ENCODE measurements around the gene CCDC157. TPM values are rescaled to one million over a fixed set of nuclear protein-coding genes. Genes with fewer than 3 reads are reported as not detected.

CCDC157 gene
- total RNA-seq, 1 donor from 2014 or later: 2.9 TPM

GRCh38 chr22:30351226-30351625 is 5.6 kb upstream of the CCDC157 start:
- intact Hi-C loops (cut with micrococcal nuclease): no loop called here
- H3K4me1 Mint-ChIP-seq: peaks cover 49% of the 10 kb centered on the region
- no peak for DNase-seq
- H3K27me3 Mint-ChIP-seq: no peaks in the 10 kb centered on the region
- H3K9me3 Mint-ChIP-seq: no peaks in the 10 kb centered on the region
- H3K27ac Mint-ChIP-seq: no peak overlapping the region
- no peak overlapping the region for H3K4me3 Mint-ChIP-seq
- peaks cover 71% of the 10 kb centered on the region for H3K36me3 Mint-ChIP-seq (ENCODE audit: low read depth)

- Mint-ChIP-seq H3K9me3 (no peaks in the 10 kb centered on the region), H3K4me3 (peak overlapping the region; percentile 95), H3K27me3 (peaks cover 2% of the 10 kb centered on the region), H3K27ac (peak overlapping the region; percentile 50), H3K4me1 (peaks cover 41% of the 10 kb centered on the region), H3K36me3 (ENCODE audit: low read depth) (peaks cover 51% of the 10 kb centered on the region)
- intact Hi-C loops (cut with micrococcal nuclease): loop anchor here (1.0 kb wide), 1 partner anchor 48 kb away; no protein-coding TSS in a partner anchor
- no peak for DNase-seq
Observed at GRCh38 chr22:30354644-30355043, 2.2 kb upstream of the CCDC157 start.

- intact Hi-C loops (cut with micrococcal nuclease): loop anchor here (2.0 kb wide), 1 partner anchor 30 kb away; the partner anchor contains the start of gene RNF215
- peaks cover 2% of the 10 kb centered on the region for H3K27me3 Mint-ChIP-seq
Observed at GRCh38 chr22:30357236-30357570, 396 bp downstream of the CCDC157 start.

GRCh38 chr22:30357650-30358215 is 926 bp downstream of the CCDC157 start:
- intact Hi-C loops (cut with micrococcal nuclease): loop anchor here (2.0 kb wide), 1 partner anchor 29 kb away; the partner anchor contains the start of gene RNF215
- peak overlapping the region; percentile 2 for H3K27ac Mint-ChIP-seq
- peak overlapping the region; percentile 95 for H3K4me3 Mint-ChIP-seq
- no peak for DNase-seq
- H3K9me3 Mint-ChIP-seq: no peaks in the 10 kb centered on the region
- peaks cover 2% of the 10 kb centered on the region for H3K27me3 Mint-ChIP-seq
- peaks cover 24% of the 10 kb centered on the region for H3K36me3 Mint-ChIP-seq (ENCODE audit: low read depth)
- H3K4me1 Mint-ChIP-seq: peaks cover 29% of the 10 kb centered on the region

More at GRCh38 chr22:30357236-30357570, 396 bp downstream of the CCDC157 start:
- H3K4me1 Mint-ChIP-seq: peaks cover 29% of the 10 kb centered on the region
- H3K9me3 Mint-ChIP-seq: no peaks in the 10 kb centered on the region
- no peak for DNase-seq
- H3K36me3 Mint-ChIP-seq (ENCODE audit: low read depth): peaks cover 29% of the 10 kb centered on the region
- H3K4me3 Mint-ChIP-seq: peak overlapping the region; percentile 95
- peak overlapping the region; percentile 85 for H3K27ac Mint-ChIP-seq

- intact Hi-C loops (cut with micrococcal nuclease): no loop called here
- peaks cover 20% of the 10 kb centered on the region for H3K36me3 Mint-ChIP-seq (ENCODE audit: low read depth)
- no peak overlapping the region for H3K27ac Mint-ChIP-seq
- peaks cover 2% of the 10 kb centered on the region for H3K27me3 Mint-ChIP-seq
- DNase-seq: no peak
- H3K4me3 Mint-ChIP-seq: no peak overlapping the region
- H3K4me1 Mint-ChIP-seq: peaks cover 29% of the 10 kb centered on the region
- no peaks in the 10 kb centered on the region for H3K9me3 Mint-ChIP-seq
Observed at GRCh38 chr22:30358541-30358940, 1.7 kb downstream of the CCDC157 start.

- Mint-ChIP-seq H3K4me3 (no peak overlapping the region), H3K9me3 (no peaks in the 10 kb centered on the region), H3K27me3 (peaks cover 2% of the 10 kb centered on the region), H3K36me3 (ENCODE audit: low read depth) (no peaks in the 10 kb centered on the region), H3K4me1 (peaks cover 6% of the 10 kb centered on the region), H3K27ac (no peak overlapping the region)
- intact Hi-C loops (cut with micrococcal nuclease): no loop called here
- no peak for DNase-seq
Observed at GRCh38 chr22:30361916-30362650, 5.3 kb downstream of the CCDC157 start.

- intact Hi-C loops (cut with micrococcal nuclease): no loop called here
- peaks cover 3% of the 10 kb centered on the region for H3K4me1 Mint-ChIP-seq
- H3K4me3 Mint-ChIP-seq: no peak overlapping the region
- no peaks in the 10 kb centered on the region for H3K9me3 Mint-ChIP-seq
- H3K36me3 Mint-ChIP-seq (ENCODE audit: low read depth): no peaks in the 10 kb centered on the region
- no peak for DNase-seq
- no peak overlapping the region for H3K27ac Mint-ChIP-seq
- H3K27me3 Mint-ChIP-seq: peaks cover 2% of the 10 kb centered on the region
Observed at GRCh38 chr22:30362651-30363281, 6.0 kb downstream of the CCDC157 start.

- DNase-seq: no peak
- Mint-ChIP-seq H3K9me3 (no peaks in the 10 kb centered on the region), H3K27me3 (no peaks in the 10 kb centered on the region), H3K36me3 (ENCODE audit: low read depth) (no peaks in the 10 kb centered on the region), H3K4me3 (no peak overlapping the region), H3K27ac (no peak overlapping the region), H3K4me1 (no peaks in the 10 kb centered on the region)
- intact Hi-C loops (cut with micrococcal nuclease): no loop called here
Observed at GRCh38 chr22:30365891-30366290, 9.1 kb downstream of the CCDC157 start.

- DNase-seq: no peak
- Mint-ChIP-seq H3K27ac (no peak overlapping the region), H3K4me1 (no peaks in the 10 kb centered on the region), H3K36me3 (ENCODE audit: low read depth) (no peaks in the 10 kb centered on the region), H3K9me3 (no peaks in the 10 kb centered on the region), H3K4me3 (no peak overlapping the region), H3K27me3 (no peaks in the 10 kb centered on the region)
- intact Hi-C loops (cut with micrococcal nuclease): no loop called here
Observed at GRCh38 chr22:30368420-30368819, 11.6 kb downstream of the CCDC157 start.

GRCh38 chr22:30370641-30371230 is 13.9 kb downstream of the CCDC157 start:
- H3K27ac Mint-ChIP-seq: no peak overlapping the region

GRCh38 chr22:30371321-30371720 is 14.5 kb downstream of the CCDC157 start:
- intact Hi-C loops (cut with micrococcal nuclease): no loop called here
- Mint-ChIP-seq H3K27ac (no peak overlapping the region), H3K36me3 (ENCODE audit: low read depth) (no peaks in the 10 kb centered on the region), H3K9me3 (no peaks in the 10 kb centered on the region), H3K4me3 (no peak overlapping the region), H3K27me3 (no peaks in the 10 kb centered on the region), H3K4me1 (no peaks in the 10 kb centered on the region)
- DNase-seq: no peak

More at GRCh38 chr22:30370641-30371230, 13.9 kb downstream of the CCDC157 start:
- Mint-ChIP-seq H3K4me1 (no peaks in the 10 kb centered on the region), H3K4me3 (no peak overlapping the region), H3K36me3 (ENCODE audit: low read depth) (no peaks in the 10 kb centered on the region), H3K9me3 (no peaks in the 10 kb centered on the region), H3K27me3 (no peaks in the 10 kb centered on the region)
- no peak for DNase-seq
- intact Hi-C loops (cut with micrococcal nuclease): no loop called here

GRCh38 chr22:30371981-30372380 is 15.2 kb downstream of the CCDC157 start:
- Mint-ChIP-seq H3K4me1 (no peaks in the 10 kb centered on the region), H3K27me3 (no peaks in the 10 kb centered on the region), H3K4me3 (no peak overlapping the region), H3K36me3 (ENCODE audit: low read depth) (no peaks in the 10 kb centered on the region), H3K9me3 (no peaks in the 10 kb centered on the region), H3K27ac (no peak overlapping the region)
- intact Hi-C loops (cut with micrococcal nuclease): no loop called here
- no peak for DNase-seq

- Mint-ChIP-seq H3K4me1 (no peaks in the 10 kb centered on the region), H3K27me3 (no peaks in the 10 kb centered on the region), H3K36me3 (ENCODE audit: low read depth) (no peaks in the 10 kb centered on the region), H3K9me3 (no peaks in the 10 kb centered on the region), H3K4me3 (no peak overlapping the region), H3K27ac (no peak overlapping the region)
- intact Hi-C loops (cut with micrococcal nuclease): no loop called here
- DNase-seq: no peak
Observed at GRCh38 chr22:30372915-30373314, 16.1 kb downstream of the CCDC157 start.

Measured in activated CD4-positive, alpha-beta T cell treated with anti-CD3 and anti-CD28 coated beads, Interleukin-2, amount 10 ng/mL, durations not matched to agents 24 days and 14 days (primary cell).